ELR (cell line): ENCODE measurements around the gene KRTAP2-4.
"Not testable (repeated sequence)": the region's sequence is repeated elsewhere in the genome, so short reads cannot be mapped to it uniquely, and the experiment has no call there.

Source experiments
- DNase-seq: peaks from one replicate; pipeline ENCODE4 v3.0.0-alpha.2; 2015; ENCODE audit warnings: low read depth

Gene KRTAP2-4

GRCh38 chr17:41071606-41072360 is 6.1 kb upstream of the KRTAP2-4 start:
- no peak for DNase-seq

- no peak for DNase-seq
Observed at GRCh38 chr17:41069031-41069430, 3.4 kb upstream of the KRTAP2-4 start.

- DNase-seq = no peak
Observed at GRCh38 chr17:41067281-41067680, 1.6 kb upstream of the KRTAP2-4 start.

GRCh38 chr17:41065016-41065689 is 526 bp downstream of the KRTAP2-4 start:
- not testable (repeated sequence) for DNase-seq

- DNase-seq = no peak
Observed at GRCh38 chr17:41064301-41064700, 1.4 kb downstream of the KRTAP2-4 start.

- DNase-seq = no peak
Observed at GRCh38 chr17:41063449-41063848, 2.2 kb downstream of the KRTAP2-4 start.

GRCh38 chr17:41061964-41062363 is 3.7 kb downstream of the KRTAP2-4 start:
- peak; percentile 98 for DNase-seq

GRCh38 chr17:41060052-41060604 is 5.6 kb downstream of the KRTAP2-4 start, which contains the start of gene KRTAP2-3:
TSS of gene KRTAP2-3 (minus strand) at chr17:41060114. CDS start at chr17:41060050, 64 bp downstream.
- peak; percentile 99 for DNase-seq

GRCh38 chr17:41059276-41060051 is 6.2 kb downstream of the KRTAP2-4 start:
- DNase-seq = peak; percentile 96

- peak; percentile 91 for DNase-seq
Observed at GRCh38 chr17:41058741-41059140, 6.9 kb downstream of the KRTAP2-4 start.

GRCh38 chr17:41057547-41057946 is 8.1 kb downstream of the KRTAP2-4 start:
- no peak for DNase-seq

- DNase-seq = not testable (repeated sequence)
Observed at GRCh38 chr17:41055130-41055529, 10.5 kb downstream of the KRTAP2-4 start, which contains the start of gene KRTAP2-2. TSS of gene KRTAP2-2 (minus strand) at chr17:41055230. CDS start at chr17:41055211, 19 bp downstream.

- not testable (repeated sequence) for DNase-seq
Observed at GRCh38 chr17:41054556-41054955, 11.1 kb downstream of the KRTAP2-4 start.

- no peak for DNase-seq
Observed at GRCh38 chr17:41054025-41054424, 11.7 kb downstream of the KRTAP2-4 start.

GRCh38 chr17:41052566-41052965 is 13.1 kb downstream of the KRTAP2-4 start:
- DNase-seq = peak; percentile 62

- DNase-seq = peak; percentile 97
Observed at GRCh38 chr17:41049110-41049509, 16.6 kb downstream of the KRTAP2-4 start.

- DNase-seq = peak; percentile 95
Observed at GRCh38 chr17:41048441-41048840, 17.2 kb downstream of the KRTAP2-4 start.

- DNase-seq = not testable (repeated sequence)
Observed at GRCh38 chr17:41046735-41047465, 18.8 kb downstream of the KRTAP2-4 start, which contains the start of gene KRTAP2-1. TSS of gene KRTAP2-1 (minus strand) at chr17:41047316. CDS start at chr17:41047267, 49 bp downstream.

GRCh38 chr17:41042953-41043352 is 22.7 kb downstream of the KRTAP2-4 start:
- DNase-seq = no peak

GRCh38 chr17:41040783-41041571 is 24.7 kb downstream of the KRTAP2-4 start, which contains the start of gene KRTAP1-1:
TSS of gene KRTAP1-1 (minus strand) at chr17:41041450. CDS start at chr17:41041397, 53 bp downstream.
- not testable (repeated sequence) for DNase-seq
